ENCODE measurements around the gene CHGA. TPM values are rescaled to one million over a fixed set of nuclear protein-coding genes. Genes with fewer than 3 reads are reported as not detected.

The CHGA gene, protein sequence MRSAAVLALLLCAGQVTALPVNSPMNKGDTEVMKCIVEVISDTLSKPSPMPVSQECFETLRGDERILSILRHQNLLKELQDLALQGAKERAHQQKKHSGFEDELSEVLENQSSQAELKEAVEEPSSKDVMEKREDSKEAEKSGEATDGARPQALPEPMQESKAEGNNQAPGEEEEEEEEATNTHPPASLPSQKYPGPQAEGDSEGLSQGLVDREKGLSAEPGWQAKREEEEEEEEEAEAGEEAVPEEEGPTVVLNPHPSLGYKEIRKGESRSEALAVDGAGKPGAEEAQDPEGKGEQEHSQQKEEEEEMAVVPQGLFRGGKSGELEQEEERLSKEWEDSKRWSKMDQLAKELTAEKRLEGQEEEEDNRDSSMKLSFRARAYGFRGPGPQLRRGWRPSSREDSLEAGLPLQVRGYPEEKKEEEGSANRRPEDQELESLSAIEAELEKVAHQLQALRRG
- total RNA-seq (10 to 100 TPM; 25.3 to 32.2 TPM), polyA plus RNA-seq (ENCODE audit: insufficient read length in 2 of 2) (100 to 1,000 TPM; 142 to 143 TPM)
- long read RNA-seq, donor 1, transcript CHGA-201 (8 exons, 2,063 nt) = major isoform, 43 of 124 reads
- long read RNA-seq, donor 1, partial matches to known transcripts = 69 of 124 reads
- long read RNA-seq, donor 1, other reads (novel, unspliced or antisense) = 5 of 124 reads
- long read RNA-seq, donor 2, partial matches to known transcripts = 15 of 22 reads
- long read RNA-seq, donor 2, other reads (novel, unspliced or antisense) = 0 of 22 reads
- long read RNA-seq, donor 3, transcript CHGA-201 (8 exons, 2,063 nt) = major isoform, 11 of 43 reads
- long read RNA-seq, donor 3, partial matches to known transcripts = 28 of 43 reads
- long read RNA-seq, donor 3, other reads (novel, unspliced or antisense) = 0 of 43 reads
- long read RNA-seq, donor 4 = 0 reads

DNA sequence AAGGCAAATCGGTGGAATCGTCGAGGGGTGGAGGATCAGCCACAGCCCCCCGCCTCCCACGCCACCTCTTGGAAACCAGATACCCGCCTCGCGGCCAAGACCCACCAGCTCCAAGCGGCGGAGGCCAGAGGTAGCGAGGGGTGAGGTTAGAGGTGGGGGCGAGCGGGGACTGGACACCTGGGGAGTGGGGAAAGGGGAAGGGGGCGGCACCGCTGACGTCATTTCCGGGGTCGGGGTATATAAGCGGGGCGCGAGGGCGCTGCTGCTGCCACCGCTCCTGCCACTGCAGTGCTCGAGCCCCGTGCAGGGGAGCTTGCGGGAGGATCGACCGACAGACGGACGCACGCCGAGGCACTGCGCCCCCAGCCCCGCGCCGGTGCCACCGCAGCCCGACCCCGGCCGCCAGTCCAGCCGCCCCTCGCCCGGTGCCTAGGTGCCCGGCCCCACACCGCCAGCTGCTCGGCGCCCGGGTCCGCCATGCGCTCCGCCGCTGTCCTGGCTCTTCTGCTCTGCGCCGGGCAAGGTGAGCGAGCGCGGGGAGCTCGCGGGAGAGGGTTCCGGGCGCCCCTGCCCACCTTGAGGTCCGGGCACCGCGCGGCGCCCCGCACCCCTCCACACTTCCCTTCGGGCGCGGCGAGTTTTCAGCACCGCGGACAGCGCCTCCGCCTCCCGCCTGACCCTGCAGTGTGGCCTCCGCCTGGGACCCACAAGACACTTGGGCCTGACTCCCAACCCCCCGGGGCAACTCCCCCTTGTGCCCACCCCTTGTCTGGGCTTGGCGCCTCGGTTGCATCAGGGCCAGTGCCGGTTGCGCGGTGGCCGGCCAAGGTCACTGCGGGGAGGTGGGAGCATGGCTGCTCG is at the start of gene CHGA:
Gene CHGA, plus strand, starts transcription at position 268 of the 861 bp plus-strand sequence. Its CDS starts 210 bp downstream, at position 478.
- Histone ChIP-seq H3K36me3 (ENCODE audit: control insufficient read depth, insufficient read depth, low read length) (peaks cover 4% of the 10 kb centered on the region), H3K9me3 (ENCODE audit: control insufficient read depth, insufficient read depth, low read length) (no peaks in the 10 kb centered on the region), H3K27ac (ENCODE audit: low read depth, low read length) (no peak within 1 kb of the TSS), H3K4me1 (ENCODE audit: control insufficient read depth, insufficient read depth, low read length) (peaks cover 26% of the 10 kb centered on the region), H3K4me3 (ENCODE audit: low read depth, low read length) (peak within 1 kb of the TSS; percentile 32), H3K27me3 (ENCODE audit: control insufficient read depth, insufficient read depth, low read length) (peaks cover 4% of the 10 kb centered on the region)
- DNase-seq (ENCODE audit: low read depth in 4 of 6, low spot score in 6 of 6) = peak in 5 of 6 donors; percentile 21 to 94 (median 55)
- under 1% methylated on average over 78 of the region's 86 CpGs for WGBS (ENCODE audit: insufficient coverage)

DNA sequence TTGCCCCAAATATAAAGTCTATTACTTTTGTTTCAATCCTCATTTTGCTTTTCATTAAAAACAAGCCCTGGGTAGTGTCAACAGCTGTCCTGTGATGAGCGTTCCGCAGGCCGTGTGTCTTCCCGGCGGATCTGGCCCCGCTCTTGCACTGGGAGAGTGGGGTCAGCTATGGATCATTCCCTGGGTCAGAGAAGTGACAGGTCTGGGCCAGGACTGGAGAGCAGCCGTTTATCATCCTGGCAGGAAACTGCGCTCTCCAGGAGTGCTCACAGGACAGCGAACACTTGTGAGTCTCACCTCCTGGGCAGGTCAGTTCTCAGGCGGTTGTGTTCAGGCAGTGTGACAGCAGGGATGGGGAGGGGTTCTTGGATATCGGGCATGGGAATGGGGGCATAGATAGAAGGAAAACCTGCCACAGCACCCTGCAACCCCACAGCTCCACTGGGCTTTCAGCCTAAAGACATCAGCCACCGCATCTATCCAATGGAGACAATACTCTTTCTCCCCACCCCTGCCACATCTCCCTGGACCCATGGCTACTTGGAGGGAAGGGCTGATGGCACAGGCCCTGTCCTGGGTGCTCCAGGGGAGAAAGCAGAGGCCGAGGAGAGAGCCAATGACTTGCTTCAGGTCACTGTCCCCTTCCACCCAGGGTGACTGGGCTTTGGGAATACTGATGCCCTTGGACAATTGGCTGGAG is 47.8 kb upstream of the CHGA start:
- Histone ChIP-seq H3K27me3 (ENCODE audit: control insufficient read depth, insufficient read depth, low read length) (no peaks in the 10 kb centered on the region), H3K4me1 (ENCODE audit: control insufficient read depth, insufficient read depth, low read length) (peaks cover 4% of the 10 kb centered on the region), H3K4me3 (ENCODE audit: low read depth, low read length) (no peak overlapping the region), H3K36me3 (ENCODE audit: control insufficient read depth, insufficient read depth, low read length) (no peaks in the 10 kb centered on the region), H3K27ac (ENCODE audit: low read depth, low read length) (no peak overlapping the region), H3K9me3 (ENCODE audit: control insufficient read depth, insufficient read depth, low read length) (no peaks in the 10 kb centered on the region)
- peak in 1 of 6 donors; percentile 14 for DNase-seq (ENCODE audit: low read depth in 4 of 6, low spot score in 6 of 6)
- 37% methylated on average over 10 of the region's 13 CpGs for WGBS (ENCODE audit: insufficient coverage)

DNA sequence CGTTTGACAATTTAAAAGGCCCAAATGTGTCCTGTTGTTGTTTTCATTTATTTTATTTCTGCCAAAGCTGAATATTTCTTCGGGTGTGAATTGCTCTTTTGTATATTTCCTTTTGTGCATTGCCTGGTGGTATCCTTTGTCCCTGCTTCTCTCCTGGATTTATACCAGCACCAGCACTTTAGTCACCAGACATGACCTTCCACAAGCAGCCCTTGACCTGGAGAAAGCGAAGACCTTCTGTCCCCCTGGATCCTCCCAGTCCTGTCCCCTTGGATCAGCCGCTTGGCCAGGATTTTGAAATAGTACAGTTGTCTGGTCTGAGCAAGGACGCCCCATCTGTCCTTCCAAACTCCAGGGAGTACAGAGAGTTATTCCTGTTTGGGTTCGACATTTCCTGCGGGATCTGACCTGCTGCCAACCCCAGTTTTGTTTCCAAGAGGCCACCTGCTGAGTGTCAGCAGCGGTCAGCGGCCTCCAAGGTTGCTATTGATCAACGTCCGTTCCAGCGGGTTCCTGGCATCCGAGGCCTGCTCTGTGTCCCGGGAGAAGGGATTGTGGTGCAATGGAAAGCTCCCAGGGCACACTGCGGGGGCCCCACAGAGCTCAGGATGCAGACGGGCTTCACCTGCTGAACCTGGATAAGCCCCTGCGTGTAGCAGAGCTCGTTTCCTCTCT is 45.1 kb upstream of the CHGA start:
- 27% methylated on average over 14 of the region's 18 CpGs for WGBS (ENCODE audit: insufficient coverage)
- Histone ChIP-seq H3K4me3 (ENCODE audit: low read depth, low read length) (no peak overlapping the region), H3K36me3 (ENCODE audit: control insufficient read depth, insufficient read depth, low read length) (no peaks in the 10 kb centered on the region), H3K9me3 (ENCODE audit: control insufficient read depth, insufficient read depth, low read length) (no peaks in the 10 kb centered on the region), H3K4me1 (ENCODE audit: control insufficient read depth, insufficient read depth, low read length) (peaks cover 4% of the 10 kb centered on the region), H3K27me3 (ENCODE audit: control insufficient read depth, insufficient read depth, low read length) (no peaks in the 10 kb centered on the region), H3K27ac (ENCODE audit: low read depth, low read length) (no peak overlapping the region)
- no peak for DNase-seq (ENCODE audit: low read depth in 4 of 6, low spot score in 6 of 6)

DNA sequence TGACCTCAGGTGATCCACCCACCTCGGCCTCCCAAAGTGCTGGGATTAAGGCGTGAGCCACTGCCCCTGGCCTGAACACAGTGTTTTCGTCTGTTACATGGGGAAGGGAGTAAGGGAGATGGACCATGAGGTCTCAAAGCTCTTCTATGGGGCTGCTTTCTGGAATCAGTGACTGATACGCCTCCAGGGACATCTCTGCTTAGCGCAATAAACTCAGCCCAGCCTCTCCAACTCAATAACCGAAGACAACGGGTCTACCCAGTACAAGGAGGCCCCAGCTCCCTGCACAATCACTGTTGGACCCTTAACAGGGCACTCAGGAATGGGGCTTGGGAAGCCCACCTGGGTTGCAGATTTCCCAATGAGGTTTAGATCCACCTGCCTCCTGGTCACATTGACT is 42.6 kb upstream of the CHGA start:
- Histone ChIP-seq H3K4me1 (ENCODE audit: control insufficient read depth, insufficient read depth, low read length) (peaks cover 4% of the 10 kb centered on the region), H3K27ac (ENCODE audit: low read depth, low read length) (no peak overlapping the region), H3K4me3 (ENCODE audit: low read depth, low read length) (no peak overlapping the region), H3K27me3 (ENCODE audit: control insufficient read depth, insufficient read depth, low read length) (no peaks in the 10 kb centered on the region), H3K9me3 (ENCODE audit: control insufficient read depth, insufficient read depth, low read length) (no peaks in the 10 kb centered on the region), H3K36me3 (ENCODE audit: control insufficient read depth, insufficient read depth, low read length) (no peaks in the 10 kb centered on the region)
- WGBS (ENCODE audit: insufficient coverage) = 83% methylated on average over 5 of the region's 7 CpGs
- no peak for DNase-seq (ENCODE audit: low read depth in 4 of 6, low spot score in 6 of 6)

DNA sequence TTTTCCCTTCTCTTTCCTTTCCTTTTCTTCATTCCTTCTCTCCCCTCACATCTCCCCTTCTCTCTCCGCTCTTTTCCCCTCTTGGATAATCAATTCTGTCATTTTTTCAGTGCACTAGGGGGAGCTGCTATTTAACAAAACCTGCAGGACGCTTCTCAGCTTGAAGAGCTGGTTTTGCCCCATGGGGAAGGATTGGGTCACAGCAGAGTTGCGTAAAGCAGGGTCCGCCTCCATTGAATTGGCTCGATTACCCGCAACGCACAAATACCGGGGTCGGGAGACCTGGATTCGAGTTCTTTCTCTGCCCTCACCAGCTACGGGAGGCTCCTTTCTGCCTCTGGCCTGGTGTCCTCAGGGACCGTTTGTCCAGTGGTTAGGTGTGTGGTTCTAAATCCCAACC is 42.1 kb upstream of the CHGA start:
- H3K4me3 ChIP-seq (ENCODE audit: low read depth, low read length) = no peak overlapping the region
- peaks cover 4% of the 10 kb centered on the region for H3K4me1 ChIP-seq (ENCODE audit: control insufficient read depth, insufficient read depth, low read length)
- no peaks in the 10 kb centered on the region for H3K36me3 ChIP-seq (ENCODE audit: control insufficient read depth, insufficient read depth, low read length)
- no peak overlapping the region for H3K27ac ChIP-seq (ENCODE audit: low read depth, low read length)
- H3K9me3 ChIP-seq (ENCODE audit: control insufficient read depth, insufficient read depth, low read length) = no peaks in the 10 kb centered on the region
- no peaks in the 10 kb centered on the region for H3K27me3 ChIP-seq (ENCODE audit: control insufficient read depth, insufficient read depth, low read length)
- 53% methylated on average over 4 of the region's 12 CpGs for WGBS (ENCODE audit: insufficient coverage)
- peak in 2 of 6 donors; percentile 63 to 75 for DNase-seq (ENCODE audit: low read depth in 4 of 6, low spot score in 6 of 6)

DNA sequence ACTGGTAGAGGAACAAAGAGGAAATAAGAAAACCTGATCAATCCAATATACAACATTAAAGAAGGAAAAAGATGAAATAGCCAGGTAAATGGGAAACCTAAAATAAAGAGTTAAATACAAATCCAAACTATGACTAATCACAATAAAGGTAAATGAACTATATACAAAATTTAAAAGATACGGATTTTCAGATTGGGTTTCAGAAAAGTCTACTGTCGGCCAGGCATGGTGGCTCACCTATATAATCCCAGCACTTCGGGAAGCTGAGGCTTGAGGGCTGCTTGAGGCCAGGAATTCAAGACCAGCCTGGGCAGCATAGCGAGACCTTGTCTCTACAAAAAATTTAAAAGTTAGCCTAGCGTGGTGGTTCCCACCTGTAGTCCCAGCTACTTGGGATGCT is 39.9 kb upstream of the CHGA start:
- DNase-seq (ENCODE audit: low read depth in 4 of 6, low spot score in 6 of 6) = no peak
- Histone ChIP-seq H3K27ac (ENCODE audit: low read depth, low read length) (no peak overlapping the region), H3K9me3 (ENCODE audit: control insufficient read depth, insufficient read depth, low read length) (no peaks in the 10 kb centered on the region), H3K27me3 (ENCODE audit: control insufficient read depth, insufficient read depth, low read length) (no peaks in the 10 kb centered on the region), H3K4me1 (ENCODE audit: control insufficient read depth, insufficient read depth, low read length) (peaks cover 10% of the 10 kb centered on the region), H3K4me3 (ENCODE audit: low read depth, low read length) (no peak overlapping the region), H3K36me3 (ENCODE audit: control insufficient read depth, insufficient read depth, low read length) (no peaks in the 10 kb centered on the region)
- 97% methylated on average over 5 of the region's 5 CpGs for WGBS (ENCODE audit: insufficient coverage)

DNA sequence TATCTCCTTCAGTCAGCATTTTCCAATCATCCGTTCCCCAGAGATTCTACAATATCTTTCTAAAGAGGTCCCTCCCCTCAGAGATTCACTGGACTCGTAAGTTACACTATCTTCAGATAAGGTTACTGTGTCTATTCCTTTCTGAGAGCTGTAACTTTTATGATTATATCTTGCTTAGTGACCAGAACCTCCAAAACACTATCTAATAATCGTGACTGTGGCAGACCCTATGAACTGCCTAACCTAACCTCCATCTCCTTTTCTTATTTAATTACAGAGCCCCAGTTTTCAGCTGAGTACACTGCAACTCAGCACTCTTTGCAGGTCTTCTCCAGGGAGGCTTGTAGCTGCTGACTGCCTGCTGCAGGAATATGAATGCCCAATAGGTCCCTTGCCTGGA is 38.5 kb upstream of the CHGA start:
- H3K27me3 ChIP-seq (ENCODE audit: control insufficient read depth, insufficient read depth, low read length) = no peaks in the 10 kb centered on the region
- peak in 1 of 6 donors; percentile 47 for DNase-seq (ENCODE audit: low read depth in 4 of 6, low spot score in 6 of 6)
- H3K4me1 ChIP-seq (ENCODE audit: control insufficient read depth, insufficient read depth, low read length) = peaks cover 8% of the 10 kb centered on the region
- no peak overlapping the region for H3K27ac ChIP-seq (ENCODE audit: low read depth, low read length)
- H3K9me3 ChIP-seq (ENCODE audit: control insufficient read depth, insufficient read depth, low read length) = no peaks in the 10 kb centered on the region
- 70% methylated on average over 2 of the region's 3 CpGs for WGBS (ENCODE audit: insufficient coverage)
- H3K36me3 ChIP-seq (ENCODE audit: control insufficient read depth, insufficient read depth, low read length) = no peaks in the 10 kb centered on the region
- no peak overlapping the region for H3K4me3 ChIP-seq (ENCODE audit: low read depth, low read length)

DNA sequence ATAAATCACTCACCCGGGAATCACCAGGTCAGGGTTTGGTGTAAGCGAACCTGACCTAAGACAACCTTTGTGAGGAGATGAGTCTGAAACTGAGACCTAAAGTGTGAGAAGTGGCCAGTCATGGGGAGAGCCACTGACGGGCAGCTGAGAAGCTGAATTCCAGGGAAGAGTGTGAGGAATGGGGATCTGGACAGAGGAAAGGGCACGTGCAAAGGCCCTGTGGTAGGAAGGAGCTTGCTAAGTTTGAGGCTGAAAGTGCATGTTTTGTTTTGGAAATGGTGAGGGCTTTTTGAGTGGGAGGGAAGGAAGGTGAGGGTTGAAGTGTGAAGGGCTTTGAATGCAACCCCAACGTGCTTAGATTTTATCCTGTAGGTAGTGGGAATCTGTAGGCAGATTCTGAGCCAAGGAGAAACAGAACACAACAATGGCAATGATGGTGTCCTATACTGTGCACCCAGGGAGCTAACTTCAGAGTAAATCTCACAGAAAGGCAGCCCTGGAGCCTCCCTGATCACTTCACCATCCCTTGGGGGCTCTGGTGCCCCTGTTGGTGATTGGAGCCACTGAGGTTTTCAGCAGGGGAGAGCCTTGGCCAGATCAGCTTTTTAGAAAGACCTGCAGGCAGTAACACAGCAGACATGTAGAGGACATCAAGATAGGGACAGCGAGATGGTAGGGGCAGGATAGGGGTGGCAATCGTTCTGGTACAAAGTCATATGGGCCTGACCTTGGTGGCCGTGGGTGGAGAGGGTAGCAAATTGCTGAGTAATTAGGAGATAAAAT is 37.5 kb upstream of the CHGA start:
- H3K27ac ChIP-seq (ENCODE audit: low read depth, low read length) = no peak overlapping the region
- 86% methylated on average over 6 of the region's 8 CpGs for WGBS (ENCODE audit: insufficient coverage)

More for the DNA sequence above, 37.5 kb upstream of the CHGA start:
- H3K4me3 ChIP-seq (ENCODE audit: low read depth, low read length) = no peak overlapping the region
- no peaks in the 10 kb centered on the region for H3K36me3 ChIP-seq (ENCODE audit: control insufficient read depth, insufficient read depth, low read length)
- no peak for DNase-seq (ENCODE audit: low read depth in 4 of 6, low spot score in 6 of 6)
- no peaks in the 10 kb centered on the region for H3K27me3 ChIP-seq (ENCODE audit: control insufficient read depth, insufficient read depth, low read length)
- H3K4me1 ChIP-seq (ENCODE audit: control insufficient read depth, insufficient read depth, low read length) = peaks cover 12% of the 10 kb centered on the region
- no peaks in the 10 kb centered on the region for H3K9me3 ChIP-seq (ENCODE audit: control insufficient read depth, insufficient read depth, low read length)
